ENCODE results near the gene PLOD2. TPM values are rescaled to one million over a fixed set of nuclear protein-coding genes. Genes with fewer than 3 reads are reported as not detected.
A peak's percentile ranks its signal among the peaks of the same experiment; 100 is the strongest.

PLOD2 gene
- total RNA-seq, 2 experiments from 2014 or later = 0.10 TPM; not detected in 1

GRCh38 chr3:146163584-146163983 lies 2.6 kb upstream of the PLOD2 start:
- no peak overlapping the region for H3K27ac Mint-ChIP-seq
- H3K9me3 Mint-ChIP-seq = no peaks in the 10 kb centered on the region
- peaks cover 51% of the 10 kb centered on the region for H3K27me3 Mint-ChIP-seq
- no peak overlapping the region for H3K4me3 Mint-ChIP-seq
- ChIA-PET CTCF (no interaction called here), POLR2A (no interaction called here)
- DNase-seq = no peak
- no peaks in the 10 kb centered on the region for H3K36me3 Mint-ChIP-seq (ENCODE audit: low read depth)
- H3K4me1 Mint-ChIP-seq = peaks cover 16% of the 10 kb centered on the region

- Mint-ChIP-seq H3K4me1 (peaks cover 16% of the 10 kb centered on the region), H3K27me3 (peaks cover 55% of the 10 kb centered on the region), H3K9me3 (no peaks in the 10 kb centered on the region), H3K4me3 (no peak overlapping the region), H3K36me3 (ENCODE audit: low read depth) (no peaks in the 10 kb centered on the region), H3K27ac (no peak overlapping the region)
- no peak for DNase-seq
- ChIA-PET POLR2A (no interaction called here), CTCF (no interaction called here)
These were observed 1.6 kb upstream of the PLOD2 start for GRCh38 chr3:146162561-146162960.

- Mint-ChIP-seq H3K4me3 (peak overlapping the region; percentile 31), H3K27me3 (peaks cover 62% of the 10 kb centered on the region), H3K4me1 (peaks cover 16% of the 10 kb centered on the region), H3K9me3 (no peaks in the 10 kb centered on the region), H3K27ac (no peak overlapping the region), H3K36me3 (ENCODE audit: low read depth) (no peaks in the 10 kb centered on the region)
- no peak for DNase-seq
- CTCF ChIA-PET = no interaction called here
- POLR2A ChIA-PET = no interaction called here
These were observed 649 bp upstream of the PLOD2 start for GRCh38 chr3:146161663-146162002.

GRCh38 chr3:146160321-146160963 lies 542 bp downstream of the PLOD2 start:
- Mint-ChIP-seq H3K4me3 (peak overlapping the region; percentile 53), H3K36me3 (ENCODE audit: low read depth) (no peaks in the 10 kb centered on the region), H3K4me1 (peaks cover 16% of the 10 kb centered on the region), H3K9me3 (no peaks in the 10 kb centered on the region), H3K27me3 (peaks cover 60% of the 10 kb centered on the region), H3K27ac (no peak overlapping the region)
- ChIA-PET CTCF (no interaction called here), POLR2A (no interaction called here)
- peak; percentile 7 for DNase-seq

- Mint-ChIP-seq H3K4me3 (peak overlapping the region; percentile 53), H3K4me1 (peaks cover 16% of the 10 kb centered on the region), H3K9me3 (no peaks in the 10 kb centered on the region), H3K27me3 (peaks cover 57% of the 10 kb centered on the region), H3K36me3 (ENCODE audit: low read depth) (no peaks in the 10 kb centered on the region), H3K27ac (no peak overlapping the region)
- DNase-seq = no peak
- ChIA-PET CTCF (no interaction called here), POLR2A (no interaction called here)
These were observed 1.2 kb downstream of the PLOD2 start for GRCh38 chr3:146159616-146160320.

- CTCF ChIA-PET = no interaction called here
- H3K9me3 Mint-ChIP-seq = no peaks in the 10 kb centered on the region
- peaks cover 16% of the 10 kb centered on the region for H3K4me1 Mint-ChIP-seq
- POLR2A ChIA-PET = no interaction called here
- DNase-seq = no peak
- no peaks in the 10 kb centered on the region for H3K36me3 Mint-ChIP-seq (ENCODE audit: low read depth)
- H3K27me3 Mint-ChIP-seq = peaks cover 56% of the 10 kb centered on the region
- no peak overlapping the region for H3K4me3 Mint-ChIP-seq
- H3K27ac Mint-ChIP-seq = no peak overlapping the region
These were observed 1.9 kb downstream of the PLOD2 start for GRCh38 chr3:146159037-146159436.

GRCh38 chr3:146157325-146158060 lies 3.5 kb downstream of the PLOD2 start:
- Mint-ChIP-seq H3K36me3 (ENCODE audit: low read depth) (no peaks in the 10 kb centered on the region), H3K4me3 (no peak overlapping the region), H3K4me1 (peaks cover 16% of the 10 kb centered on the region), H3K27ac (no peak overlapping the region), H3K27me3 (peaks cover 47% of the 10 kb centered on the region), H3K9me3 (no peaks in the 10 kb centered on the region)
- CTCF ChIA-PET = no interaction called here
- DNase-seq = no peak
- POLR2A ChIA-PET = no interaction called here

GRCh38 chr3:146156666-146157314 lies 4.2 kb downstream of the PLOD2 start:
- ChIA-PET POLR2A (no interaction called here), CTCF (no interaction called here)
- no peak for DNase-seq

GRCh38 chr3:146156095-146156494 lies 4.9 kb downstream of the PLOD2 start:
- peaks cover 8% of the 10 kb centered on the region for H3K4me1 Mint-ChIP-seq
- no peak overlapping the region for H3K27ac Mint-ChIP-seq
- DNase-seq = no peak
- H3K9me3 Mint-ChIP-seq = no peaks in the 10 kb centered on the region
- no peaks in the 10 kb centered on the region for H3K36me3 Mint-ChIP-seq (ENCODE audit: low read depth)
- ChIA-PET POLR2A (no interaction called here), CTCF (no interaction called here)
- peaks cover 33% of the 10 kb centered on the region for H3K27me3 Mint-ChIP-seq
- H3K4me3 Mint-ChIP-seq = no peak overlapping the region

More at GRCh38 chr3:146156666-146157314, 4.2 kb downstream of the PLOD2 start:
- Mint-ChIP-seq H3K27me3 (peaks cover 40% of the 10 kb centered on the region), H3K36me3 (ENCODE audit: low read depth) (no peaks in the 10 kb centered on the region), H3K9me3 (no peaks in the 10 kb centered on the region), H3K4me3 (no peak overlapping the region), H3K27ac (no peak overlapping the region), H3K4me1 (peaks cover 12% of the 10 kb centered on the region)

GRCh38 chr3:146154995-146155394 lies 6.0 kb downstream of the PLOD2 start:
- no peak overlapping the region for H3K4me3 Mint-ChIP-seq
- ChIA-PET POLR2A (no interaction called here), CTCF (no interaction called here)
- H3K4me1 Mint-ChIP-seq = peaks cover 3% of the 10 kb centered on the region
- H3K27ac Mint-ChIP-seq = no peak overlapping the region
- no peaks in the 10 kb centered on the region for H3K9me3 Mint-ChIP-seq
- no peaks in the 10 kb centered on the region for H3K36me3 Mint-ChIP-seq (ENCODE audit: low read depth)
- DNase-seq = no peak
- peaks cover 28% of the 10 kb centered on the region for H3K27me3 Mint-ChIP-seq

- Mint-ChIP-seq H3K27ac (no peak overlapping the region), H3K27me3 (peaks cover 23% of the 10 kb centered on the region), H3K36me3 (ENCODE audit: low read depth) (no peaks in the 10 kb centered on the region), H3K4me3 (no peak overlapping the region), H3K4me1 (no peaks in the 10 kb centered on the region), H3K9me3 (no peaks in the 10 kb centered on the region)
- ChIA-PET CTCF (no interaction called here), POLR2A (no interaction called here)
- DNase-seq = no peak
These were observed 6.7 kb downstream of the PLOD2 start for GRCh38 chr3:146154316-146154715.

GRCh38 chr3:146153429-146153828 lies 7.6 kb downstream of the PLOD2 start:
- no peak for DNase-seq
- H3K4me1 Mint-ChIP-seq = no peaks in the 10 kb centered on the region
- no peak overlapping the region for H3K4me3 Mint-ChIP-seq
- CTCF ChIA-PET = interaction anchor here (0.6 kb wide), 1 partner anchor 110 kb away, joined by 6 read pairs; no protein-coding TSS in a partner anchor
- POLR2A ChIA-PET = no interaction called here
- no peaks in the 10 kb centered on the region for H3K36me3 Mint-ChIP-seq (ENCODE audit: low read depth)
- no peak overlapping the region for H3K27ac Mint-ChIP-seq
- peaks cover 15% of the 10 kb centered on the region for H3K27me3 Mint-ChIP-seq
- no peaks in the 10 kb centered on the region for H3K9me3 Mint-ChIP-seq

GRCh38 chr3:146152834-146153233 lies 8.2 kb downstream of the PLOD2 start:
- DNase-seq = no peak
- Mint-ChIP-seq H3K36me3 (ENCODE audit: low read depth) (no peaks in the 10 kb centered on the region), H3K27ac (no peak overlapping the region), H3K4me1 (no peaks in the 10 kb centered on the region), H3K4me3 (no peak overlapping the region), H3K27me3 (peaks cover 12% of the 10 kb centered on the region), H3K9me3 (no peaks in the 10 kb centered on the region)
- ChIA-PET CTCF (interaction anchor here (0.6 kb wide), 1 partner anchor 109 kb away, joined by 6 read pairs; no protein-coding TSS in a partner anchor), POLR2A (no interaction called here)
